HUES6 (cell line): ENCODE measurements around the gene PAH.

ENCODE experiments used
- H3K27ac ChIP-seq: 2 replicates; pipeline ENCODE4 v1.7.0; 2013; ENCODE audit warnings: low read depth, mild to moderate bottlenecking, low read length, inconsistent platforms
- H3K27me3 ChIP-seq: 2 replicates; pipeline ENCODE4 v1.6.1; 2013; ENCODE audit warnings: low read length; ENCODE audit not compliant: control insufficient read depth, insufficient read depth
- H3K36me3 ChIP-seq: 2 replicates; pipeline ENCODE4 v1.6.1; 2013; ENCODE audit warnings: low read length; ENCODE audit not compliant: control insufficient read depth, insufficient read depth
- H3K4me1 ChIP-seq: 2 replicates; pipeline ENCODE4 v1.6.1; 2013; ENCODE audit warnings: low read length; ENCODE audit not compliant: control insufficient read depth, insufficient read depth
- H3K4me3 ChIP-seq: 2 replicates; pipeline ENCODE4 v1.5.1; 2013; ENCODE audit warnings: low read depth, low read length
- H3K9ac ChIP-seq: one replicate; pipeline ENCODE4 v1.6.1; 2013; ENCODE audit warnings: mild to moderate bottlenecking, low read length
- H3K9me3 ChIP-seq: 2 replicates; pipeline ENCODE4 v1.6.1; 2013; ENCODE audit warnings: low read depth, low read length; ENCODE audit not compliant: control insufficient read depth, insufficient read depth

PAH gene

DNA sequence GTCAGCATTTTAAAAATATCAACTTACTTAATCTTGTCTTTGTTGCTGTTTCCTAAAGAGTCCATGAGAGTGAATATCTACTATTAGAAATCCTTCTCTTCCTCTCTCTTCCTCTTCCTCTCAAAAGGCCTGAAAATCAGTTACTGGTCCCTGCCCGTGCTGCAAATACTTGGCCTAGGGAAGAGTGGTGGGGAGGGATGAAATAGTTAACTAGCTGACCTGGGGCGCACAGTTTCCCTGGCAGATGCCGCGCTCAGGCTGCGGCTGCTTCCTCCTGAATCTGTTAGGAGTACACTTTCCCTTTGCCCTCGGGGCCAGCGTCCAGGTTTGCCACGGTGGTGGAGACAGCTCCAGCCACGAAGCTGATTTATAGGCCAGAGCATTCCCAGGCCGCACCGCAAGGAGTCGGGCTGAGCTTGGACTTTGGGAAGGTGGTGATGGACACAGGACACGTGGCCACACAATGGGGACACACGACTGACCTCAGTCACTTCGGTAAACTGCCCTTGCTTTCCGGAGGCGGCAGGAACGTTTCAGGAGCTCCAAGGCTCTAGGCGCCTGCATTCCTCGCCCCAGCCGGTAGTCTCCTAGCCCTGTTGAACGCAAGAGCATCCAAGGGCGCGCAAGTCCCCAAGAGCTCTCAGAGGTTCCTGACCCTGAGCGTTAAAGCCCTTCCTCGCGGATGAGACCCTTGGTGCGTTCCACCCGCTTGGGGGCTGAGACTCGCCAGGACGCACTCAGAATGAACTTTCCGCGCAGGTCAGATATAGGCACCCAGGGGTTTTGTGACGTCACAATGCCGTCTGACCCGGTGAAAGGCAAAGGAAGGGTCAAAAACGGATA is 33.3 kb upstream of the PAH start:
- peaks cover 11% of the 10 kb centered on the region for H3K4me1 ChIP-seq
- H3K9me3 ChIP-seq = no peaks in the 10 kb centered on the region
- H3K27ac ChIP-seq = no peak overlapping the region
- H3K4me3 ChIP-seq = peak overlapping the region; percentile 59
- H3K36me3 ChIP-seq = no peaks in the 10 kb centered on the region
- peaks cover 93% of the 10 kb centered on the region for H3K27me3 ChIP-seq
- no peak overlapping the region for H3K9ac ChIP-seq

DNA sequence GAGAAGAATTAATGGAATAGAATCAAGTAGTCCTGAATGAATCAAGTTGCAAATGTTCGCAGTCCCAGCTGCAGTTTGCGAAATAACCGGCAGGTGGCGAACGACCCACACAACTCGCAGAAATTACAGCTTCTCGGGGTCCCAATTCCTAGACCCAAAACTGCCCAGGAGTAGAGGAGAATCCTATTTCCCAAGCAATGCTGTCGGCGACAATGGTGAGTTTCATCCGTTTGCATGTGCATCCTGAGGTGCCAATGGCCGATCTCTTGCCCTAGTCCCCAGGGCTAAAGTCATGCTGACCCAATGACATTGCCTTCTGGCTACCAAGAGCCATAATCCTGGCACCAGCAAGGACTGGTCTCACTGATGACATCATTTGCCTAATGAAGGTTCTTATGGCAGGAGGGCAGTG is 31.9 kb upstream of the PAH start:
- Histone ChIP-seq H3K36me3 (no peaks in the 10 kb centered on the region), H3K27ac (no peak overlapping the region), H3K4me1 (peaks cover 11% of the 10 kb centered on the region), H3K27me3 (peaks cover 79% of the 10 kb centered on the region), H3K4me3 (no peak overlapping the region), H3K9ac (no peak overlapping the region), H3K9me3 (no peaks in the 10 kb centered on the region)

DNA sequence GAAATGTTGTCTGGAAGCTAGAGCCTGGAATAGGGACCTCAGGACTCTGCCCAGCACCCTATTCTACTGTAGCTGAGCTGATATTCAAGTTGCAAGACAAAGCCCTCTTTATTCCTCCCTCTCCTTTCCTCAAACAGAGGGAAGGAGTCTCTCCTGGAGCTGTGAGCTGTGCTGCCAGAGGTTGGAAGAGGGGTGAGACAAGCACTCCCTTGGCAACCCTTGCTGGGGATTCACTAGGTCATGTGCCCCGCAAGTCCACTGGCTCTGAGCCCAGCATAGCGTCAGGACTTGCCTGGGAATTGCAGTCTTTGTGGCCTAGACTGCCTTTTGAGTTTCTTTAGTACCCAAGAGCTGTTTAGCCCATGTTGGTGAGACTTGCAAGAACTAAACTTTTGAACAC is 29.0 kb upstream of the PAH start:
- H3K9ac ChIP-seq = no peak overlapping the region
- H3K27me3 ChIP-seq = peaks cover 50% of the 10 kb centered on the region
- peaks cover 3% of the 10 kb centered on the region; the same call in 1 of the 2 replicates for H3K9me3 ChIP-seq
- peaks cover 9% of the 10 kb centered on the region for H3K4me1 ChIP-seq
- no peaks in the 10 kb centered on the region for H3K36me3 ChIP-seq
- no peak overlapping the region for H3K4me3 ChIP-seq
- no peak overlapping the region for H3K27ac ChIP-seq

DNA sequence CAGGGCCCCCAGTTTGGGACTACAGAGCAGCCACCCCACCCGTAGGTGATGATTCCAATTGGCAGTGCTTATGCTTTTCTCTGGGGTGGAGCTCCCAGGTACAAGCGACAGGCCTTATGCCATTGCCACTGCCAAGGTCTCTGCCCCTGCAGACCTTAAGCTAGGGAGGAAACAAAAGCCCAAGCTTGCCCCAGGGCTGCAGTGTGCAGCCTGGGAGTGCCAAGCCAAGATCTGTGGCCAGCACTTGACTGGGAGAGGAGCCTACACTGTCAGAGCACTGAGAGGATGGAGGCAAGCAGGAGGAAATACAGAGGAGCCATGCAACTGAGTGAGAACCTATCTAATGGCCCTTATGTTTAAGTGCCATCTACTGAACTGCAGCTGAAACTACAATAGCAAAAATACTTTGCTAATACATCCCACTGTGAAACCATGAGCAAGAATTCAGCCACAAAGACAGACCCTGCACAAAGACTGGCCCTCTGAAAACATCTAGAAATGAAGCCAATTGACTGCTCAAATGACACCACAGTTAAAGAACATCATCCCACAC is 22.7 kb upstream of the PAH start:
- Histone ChIP-seq H3K27me3 (no peaks in the 10 kb centered on the region), H3K27ac (no peak overlapping the region), H3K4me1 (no peaks in the 10 kb centered on the region), H3K36me3 (no peaks in the 10 kb centered on the region), H3K9ac (no peak overlapping the region), H3K4me3 (no peak overlapping the region), H3K9me3 (peaks cover 4% of the 10 kb centered on the region; the same call in 1 of the 2 replicates)

DNA sequence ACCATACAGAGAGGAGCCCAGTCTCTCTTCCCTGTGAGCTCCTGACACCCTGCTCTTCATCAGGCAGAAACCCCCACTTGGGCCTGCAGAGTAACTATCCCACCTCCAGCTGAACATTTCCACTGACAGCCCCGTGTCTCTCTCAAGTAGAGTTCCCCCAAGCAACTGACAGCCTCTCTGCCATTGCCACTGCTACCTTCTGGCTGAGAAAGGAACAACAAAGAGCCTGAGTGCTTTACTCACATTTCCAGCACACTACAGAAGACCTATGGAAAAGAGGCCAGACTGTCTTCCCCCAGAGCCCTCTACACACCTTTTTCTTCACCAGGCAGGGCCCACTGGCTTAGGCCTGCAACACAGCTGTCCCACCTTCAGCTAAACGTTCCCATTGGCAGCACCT is 22.0 kb upstream of the PAH start:
- Histone ChIP-seq H3K36me3 (no peaks in the 10 kb centered on the region), H3K27me3 (no peaks in the 10 kb centered on the region), H3K4me1 (no peaks in the 10 kb centered on the region; the same call in 1 of the 2 replicates)

DNA sequence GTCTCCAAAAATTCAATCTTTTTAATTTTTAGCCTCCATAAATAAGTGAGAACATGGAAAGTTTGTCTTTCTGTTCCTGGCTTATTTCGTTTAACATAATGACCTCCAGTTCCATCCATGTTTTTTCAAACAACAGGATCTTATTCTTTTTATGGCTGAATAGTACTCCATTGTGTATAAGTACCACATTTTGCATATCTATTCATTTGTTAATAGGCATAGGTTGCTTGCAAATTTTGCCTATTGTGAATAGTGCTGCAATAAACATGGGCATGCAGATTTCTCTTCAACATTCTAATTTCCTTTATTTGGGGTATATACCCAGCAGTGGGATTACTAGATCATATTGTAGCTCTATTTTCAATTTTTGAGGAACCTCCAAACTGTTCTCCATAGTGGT is 16.1 kb upstream of the PAH start:
- H3K9ac ChIP-seq = no peak overlapping the region
- H3K27me3 ChIP-seq = no peaks in the 10 kb centered on the region
- peak overlapping the region; percentile 73 for H3K27ac ChIP-seq
- H3K4me3 ChIP-seq = no peak overlapping the region
- H3K9me3 ChIP-seq = 0 out of 2 replicates have a peak, but pooled peaks cover 2% of the 10 kb centered on the region
- H3K36me3 ChIP-seq = no peaks in the 10 kb centered on the region
- peaks cover 12% of the 10 kb centered on the region; the same call in 1 of the 2 replicates for H3K4me1 ChIP-seq

More for the DNA sequence above, 22.0 kb upstream of the PAH start:
- no peak overlapping the region for H3K9ac ChIP-seq
- no peak overlapping the region for H3K27ac ChIP-seq
- no peak overlapping the region for H3K4me3 ChIP-seq
- H3K9me3 ChIP-seq = peaks cover 4% of the 10 kb centered on the region; the same call in 1 of the 2 replicates

DNA sequence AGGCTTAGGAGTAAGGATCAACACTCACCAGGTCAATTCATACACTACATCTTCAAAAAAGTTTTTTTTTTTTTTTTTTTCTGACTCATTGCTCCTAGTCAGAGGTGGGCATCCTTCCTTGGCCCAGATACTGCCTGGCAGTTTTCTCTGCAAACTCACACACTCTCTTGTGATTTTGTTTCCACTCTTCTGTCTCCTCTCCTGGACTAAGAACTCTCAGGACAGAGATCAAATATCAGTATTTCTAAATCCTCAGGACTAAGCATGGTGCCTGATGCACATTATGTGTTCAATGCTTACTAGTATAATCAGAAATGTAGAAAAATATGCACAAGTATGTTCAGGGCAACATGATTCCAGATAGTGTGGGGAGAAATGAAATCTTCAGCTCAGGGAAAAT is 10.2 kb upstream of the PAH start:
- Histone ChIP-seq H3K9ac (no peak overlapping the region), H3K36me3 (no peaks in the 10 kb centered on the region), H3K27me3 (no peaks in the 10 kb centered on the region), H3K9me3 (no peaks in the 10 kb centered on the region), H3K4me1 (peaks cover 6% of the 10 kb centered on the region; the same call in 1 of the 2 replicates), H3K27ac (no peak overlapping the region), H3K4me3 (no peak overlapping the region)

DNA sequence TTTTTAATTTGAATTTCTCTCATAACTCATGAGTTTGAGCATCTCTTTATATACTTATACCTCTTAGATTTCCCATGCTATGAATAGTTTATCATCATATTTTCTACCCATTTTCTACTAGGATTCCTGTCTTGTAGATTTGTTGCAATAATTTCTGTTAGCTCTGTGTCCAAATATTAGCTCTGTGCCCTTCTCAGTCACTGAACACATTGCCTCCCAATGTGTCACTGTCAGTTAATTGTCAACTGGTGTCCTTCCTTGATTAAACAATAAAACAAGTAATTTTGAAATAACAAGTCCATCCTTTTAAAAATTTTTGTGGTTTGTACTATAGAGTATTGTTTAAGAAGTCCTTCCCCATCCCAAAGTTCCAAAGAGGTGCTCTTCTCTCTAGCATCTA is 4.2 kb upstream of the PAH start:
- H3K36me3 ChIP-seq = no peaks in the 10 kb centered on the region
- no peak overlapping the region for H3K27ac ChIP-seq
- H3K9me3 ChIP-seq = no peaks in the 10 kb centered on the region
- H3K9ac ChIP-seq = no peak overlapping the region
- no peak overlapping the region for H3K4me3 ChIP-seq
- H3K27me3 ChIP-seq = no peaks in the 10 kb centered on the region
- H3K4me1 ChIP-seq = peaks cover 10% of the 10 kb centered on the region; the same call in 1 of the 2 replicates

DNA sequence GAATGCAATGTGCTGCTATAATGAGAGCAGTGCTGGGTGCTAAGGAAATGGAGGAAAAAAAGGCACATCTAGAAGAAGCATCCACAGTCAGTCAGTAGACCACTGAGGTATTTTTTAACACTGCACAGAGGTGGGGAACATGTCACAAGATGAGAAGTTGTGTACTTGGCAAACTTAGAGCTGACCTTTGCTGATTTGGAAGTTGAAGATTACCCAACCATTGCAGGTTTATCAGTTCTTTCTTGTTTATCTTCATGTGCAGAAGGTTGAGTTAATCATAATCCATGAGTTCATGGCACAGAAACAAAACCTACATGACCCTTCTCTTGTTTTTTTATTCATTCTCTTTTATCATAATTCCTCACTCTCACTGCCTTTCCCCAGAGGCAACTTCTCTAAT is 3.2 kb upstream of the PAH start:
- no peak overlapping the region for H3K27ac ChIP-seq
- no peak overlapping the region for H3K9ac ChIP-seq
- no peaks in the 10 kb centered on the region for H3K9me3 ChIP-seq

DNA sequence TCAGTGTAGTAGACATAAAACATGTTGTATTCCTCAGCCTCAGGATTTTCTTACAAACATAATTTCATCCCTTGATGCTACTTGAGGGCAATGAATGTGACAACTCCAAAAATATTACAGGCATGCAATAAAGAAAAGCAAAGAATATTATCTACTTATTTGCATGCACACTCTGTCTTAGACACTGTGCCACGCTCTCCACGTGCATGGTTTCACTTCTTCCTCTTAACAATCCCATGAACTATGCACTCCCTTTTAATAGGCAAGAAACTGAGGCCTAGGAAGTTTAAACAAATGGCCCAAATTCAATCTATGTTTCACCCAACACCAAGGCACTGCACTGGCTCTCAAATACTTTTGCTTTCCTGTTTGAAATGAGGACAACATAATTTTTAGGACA is 1.8 kb upstream of the PAH start:
- Histone ChIP-seq H3K4me1 (peaks cover 17% of the 10 kb centered on the region; the same call in 1 of the 2 replicates), H3K9ac (no peak overlapping the region), H3K4me3 (no peak overlapping the region), H3K36me3 (no peaks in the 10 kb centered on the region), H3K9me3 (no peaks in the 10 kb centered on the region), H3K27ac (no peak overlapping the region), H3K27me3 (no peaks in the 10 kb centered on the region)

More for the DNA sequence above, 3.2 kb upstream of the PAH start:
- Histone ChIP-seq H3K4me3 (no peak overlapping the region), H3K4me1 (peaks cover 10% of the 10 kb centered on the region; the same call in 1 of the 2 replicates), H3K27me3 (no peaks in the 10 kb centered on the region), H3K36me3 (no peaks in the 10 kb centered on the region)
